ENCODE measurements around the gene ADRA1B.

DNA sequence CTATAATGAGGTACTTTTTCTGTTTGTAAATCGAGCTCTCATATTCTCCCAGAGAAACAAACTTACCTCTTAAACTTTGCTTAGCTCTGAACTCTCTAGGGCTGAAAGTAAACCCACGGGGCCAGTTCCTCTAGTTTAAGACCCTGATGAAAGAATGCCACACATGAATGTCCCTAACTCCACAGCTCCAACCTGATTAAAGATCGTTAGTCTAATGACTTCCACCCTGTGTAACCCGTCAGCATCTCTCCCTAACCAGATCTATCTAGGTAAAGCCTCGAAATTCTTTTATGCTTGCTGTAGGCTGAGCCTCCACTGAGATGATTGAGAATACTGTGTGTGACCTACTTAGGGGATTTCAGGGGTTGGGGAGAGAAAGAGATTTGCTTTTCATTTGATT is 27.0 kb downstream of the ADRA1B start:
- TF ChIP-seq, protein P1, sequence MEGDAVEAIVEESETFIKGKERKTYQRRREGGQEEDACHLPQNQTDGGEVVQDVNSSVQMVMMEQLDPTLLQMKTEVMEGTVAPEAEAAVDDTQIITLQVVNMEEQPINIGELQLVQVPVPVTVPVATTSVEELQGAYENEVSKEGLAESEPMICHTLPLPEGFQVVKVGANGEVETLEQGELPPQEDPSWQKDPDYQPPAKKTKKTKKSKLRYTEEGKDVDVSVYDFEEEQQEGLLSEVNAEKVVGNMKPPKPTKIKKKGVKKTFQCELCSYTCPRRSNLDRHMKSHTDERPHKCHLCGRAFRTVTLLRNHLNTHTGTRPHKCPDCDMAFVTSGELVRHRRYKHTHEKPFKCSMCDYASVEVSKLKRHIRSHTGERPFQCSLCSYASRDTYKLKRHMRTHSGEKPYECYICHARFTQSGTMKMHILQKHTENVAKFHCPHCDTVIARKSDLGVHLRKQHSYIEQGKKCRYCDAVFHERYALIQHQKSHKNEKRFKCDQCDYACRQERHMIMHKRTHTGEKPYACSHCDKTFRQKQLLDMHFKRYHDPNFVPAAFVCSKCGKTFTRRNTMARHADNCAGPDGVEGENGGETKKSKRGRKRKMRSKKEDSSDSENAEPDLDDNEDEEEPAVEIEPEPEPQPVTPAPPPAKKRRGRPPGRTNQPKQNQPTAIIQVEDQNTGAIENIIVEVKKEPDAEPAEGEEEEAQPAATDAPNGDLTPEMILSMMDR (IDR thresholded peaks at IDR 0.05; ENCODE audit: control extremely low read depth in 1 of 3, insufficient read depth in 1 of 3, low read depth in 1 of 3, low read length in 3 of 3) = no peak
- TF ChIP-seq SP4 (IDR thresholded peaks at IDR 0.05; ENCODE audit: low read length) = no peak
- TF ChIP-seq YY1 (IDR thresholded peaks at IDR 0.05; ENCODE audit: low read depth, low read length) = no peak
